ENCODE measurements around the gene ZNRF2.
"Not testable (repeated sequence)": the region's sequence is repeated elsewhere in the genome, so short reads cannot be mapped to it uniquely, and the experiment has no call there.

Gene ZNRF2

DNA sequence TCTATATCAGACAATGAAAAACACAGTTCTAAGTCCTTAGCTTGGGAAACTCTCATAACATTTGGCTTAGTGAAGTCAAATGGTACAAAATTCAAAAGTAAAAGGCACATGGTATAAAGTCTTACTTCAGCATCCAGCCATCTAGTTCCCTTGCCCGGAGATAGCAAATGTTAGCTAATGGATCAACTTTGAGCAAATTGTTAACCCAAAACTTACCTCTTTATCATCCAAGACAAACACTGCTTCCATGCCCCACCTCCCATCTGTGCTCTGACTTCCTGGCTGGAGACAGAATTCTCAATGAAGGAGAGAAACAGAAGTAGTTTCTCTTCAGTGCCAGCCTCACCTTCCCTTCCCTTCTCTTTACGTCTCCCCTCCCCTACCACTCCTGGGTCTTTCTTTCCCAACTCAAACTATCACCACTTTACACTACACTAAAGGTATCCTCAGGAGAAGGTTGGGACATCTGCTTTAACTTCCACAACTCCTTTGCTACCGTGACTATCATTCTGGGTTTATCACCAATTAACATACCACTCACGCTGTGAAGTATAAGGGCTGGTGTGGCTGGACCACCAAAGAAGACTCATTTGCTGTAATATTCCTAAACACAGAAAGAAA is 21.2 kb upstream of the ZNRF2 start:
- DNase-seq: no peak

DNA sequence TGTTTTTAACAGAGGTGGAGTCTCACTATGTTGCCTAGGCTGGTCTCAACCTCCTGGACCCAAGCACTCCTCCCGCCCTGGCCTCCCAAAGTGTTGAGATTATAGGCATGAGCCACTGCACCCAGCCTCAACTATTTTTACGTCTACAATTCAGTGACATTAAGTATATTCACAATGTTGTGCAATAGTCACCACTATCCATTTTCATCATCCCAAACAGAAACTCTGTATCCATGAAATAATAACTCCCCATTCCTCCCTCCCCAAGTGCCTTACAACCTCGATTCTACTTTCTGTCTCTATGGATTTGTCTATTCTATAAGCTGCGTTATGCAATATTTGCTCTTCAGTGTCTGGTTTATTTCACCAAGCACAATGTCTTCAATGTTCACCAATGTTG is 20.3 kb upstream of the ZNRF2 start:
- no peak for DNase-seq

DNA sequence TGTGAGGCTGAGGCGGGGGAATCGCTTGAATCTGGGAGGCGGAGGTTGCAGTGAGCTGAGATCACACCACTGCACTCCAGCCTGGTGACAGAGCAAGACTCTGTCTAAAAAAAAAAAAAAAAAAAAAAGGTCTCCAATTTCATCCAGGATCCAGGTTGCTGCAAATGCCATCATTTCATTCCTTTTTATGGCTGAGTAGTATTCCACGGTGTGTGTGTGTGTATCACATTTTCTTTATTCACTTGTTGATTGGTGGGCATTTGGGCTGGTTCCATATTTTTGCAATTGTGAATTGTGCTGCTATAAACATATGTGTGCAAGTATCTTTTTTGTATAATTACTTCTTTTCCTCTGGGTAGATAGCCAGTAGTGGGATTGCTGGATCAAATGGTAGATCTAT is 19.2 kb upstream of the ZNRF2 start:
- not testable (repeated sequence) for DNase-seq

DNA sequence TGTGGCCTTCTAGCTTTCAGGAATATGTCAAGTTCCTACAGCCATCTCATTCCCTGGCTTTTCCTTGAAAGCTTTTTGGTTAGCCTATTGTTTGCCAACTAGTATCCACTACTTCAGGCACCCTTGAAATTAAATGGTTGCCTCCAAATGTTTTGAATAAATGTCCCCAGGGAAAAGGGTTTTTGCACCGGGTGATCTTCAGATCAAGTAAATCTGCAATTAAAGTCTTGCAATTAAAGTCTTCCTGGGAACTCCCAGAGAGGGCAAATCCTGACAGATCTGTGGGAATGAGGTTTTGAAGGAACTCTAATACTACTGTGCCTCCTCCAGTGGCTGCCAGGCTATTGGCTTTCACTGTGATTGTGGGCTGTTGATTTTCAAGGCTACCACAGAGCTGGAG is 17.7 kb upstream of the ZNRF2 start:
- no peak for DNase-seq

DNA sequence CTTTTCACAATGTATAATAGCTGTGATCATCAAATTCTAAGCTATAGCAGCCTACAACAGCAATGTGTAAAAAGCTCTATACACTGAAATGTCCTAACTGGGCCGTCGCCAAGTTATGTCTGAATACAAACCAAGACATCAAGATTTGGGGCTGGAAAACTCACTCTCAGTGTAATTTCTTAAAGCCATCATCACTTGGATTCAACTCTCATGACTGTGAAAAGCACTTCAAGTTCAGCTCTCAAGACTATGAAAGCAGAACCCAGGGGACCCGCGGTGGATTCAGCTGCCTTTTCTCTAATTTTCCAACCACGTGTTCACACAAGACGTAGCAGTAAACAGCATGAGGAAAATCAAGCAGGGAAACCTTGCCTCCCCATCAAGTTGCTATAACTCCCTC is 15.8 kb upstream of the ZNRF2 start:
- DNase-seq: no peak

DNA sequence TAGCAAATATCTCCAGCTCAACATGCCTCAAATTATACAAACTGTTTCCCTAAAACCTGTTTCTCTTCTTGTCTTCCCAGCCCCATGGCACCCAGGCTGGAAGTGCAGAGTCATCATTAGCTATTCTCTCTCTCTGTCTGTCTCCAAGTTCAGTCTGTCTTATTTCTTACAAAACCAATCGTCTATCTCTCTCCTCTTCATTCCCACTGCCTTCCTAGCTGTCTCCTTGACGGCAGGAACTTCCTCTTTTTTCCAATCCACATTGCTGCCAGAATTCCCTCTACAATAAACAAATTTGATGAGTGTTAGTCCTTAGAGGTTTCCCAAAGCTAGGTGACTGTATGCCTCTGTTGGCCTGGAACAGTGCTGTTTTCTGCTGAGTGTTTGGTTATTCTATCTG is 14.9 kb upstream of the ZNRF2 start:
- DNase-seq: no peak

DNA sequence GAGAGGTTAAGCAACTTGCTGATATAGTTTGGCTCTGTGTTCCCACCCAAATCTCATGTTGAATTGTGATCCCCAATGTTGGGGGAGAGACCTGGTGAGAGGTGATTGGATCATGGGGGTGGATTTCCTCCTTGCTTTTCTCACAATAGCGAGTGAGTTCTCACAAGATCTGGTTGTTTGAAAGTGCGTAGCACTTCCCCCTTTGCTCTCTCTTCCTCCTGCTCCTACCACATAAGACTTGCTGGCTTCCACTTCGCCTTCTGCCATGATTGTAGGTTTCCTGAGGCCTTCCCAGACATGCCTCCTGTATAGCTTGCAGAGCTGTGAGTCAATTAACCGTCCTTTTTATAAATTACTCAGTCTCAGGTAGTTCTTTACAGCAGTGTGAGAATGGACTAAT is 13.5 kb upstream of the ZNRF2 start:
- no peak for DNase-seq

DNA sequence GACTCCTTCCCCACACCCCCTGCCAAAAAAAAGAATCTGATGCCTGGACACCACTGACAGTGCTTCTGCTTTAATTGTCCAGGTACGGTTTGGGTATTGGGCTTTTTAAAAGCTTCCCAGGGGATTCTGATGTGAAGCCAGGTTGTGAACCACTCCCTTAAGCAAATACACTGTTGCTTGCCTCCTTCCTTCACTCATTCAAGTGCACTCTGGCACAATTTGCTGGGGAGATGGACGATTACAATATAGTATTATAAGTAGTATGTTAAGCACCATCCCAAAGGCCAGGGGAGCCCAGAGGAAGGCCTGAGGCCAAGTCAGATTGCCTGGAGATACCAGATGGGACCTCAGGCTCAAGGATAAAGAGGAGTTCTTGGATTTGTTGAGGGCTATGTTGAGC is 12.3 kb upstream of the ZNRF2 start:
- DNase-seq: no peak

DNA sequence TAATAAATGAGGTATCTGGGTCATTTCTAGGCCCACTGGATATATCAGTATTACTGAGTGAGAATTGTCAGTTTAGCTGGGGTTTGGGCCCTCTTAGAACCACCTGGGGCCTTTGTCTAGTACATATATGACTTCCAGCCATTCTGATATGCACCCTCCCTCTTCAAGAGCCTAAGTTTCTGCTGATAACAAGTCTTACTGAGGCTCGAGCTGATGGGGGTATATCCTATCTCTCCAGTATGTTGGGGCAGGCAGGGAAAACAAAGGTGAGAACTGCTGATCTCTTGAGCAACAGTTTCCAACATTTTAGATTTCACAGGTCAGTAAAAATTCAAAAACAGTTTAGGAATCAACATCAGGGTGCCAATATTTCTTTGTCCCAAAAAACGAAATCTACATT is 10.8 kb upstream of the ZNRF2 start:
- no peak for DNase-seq

DNA sequence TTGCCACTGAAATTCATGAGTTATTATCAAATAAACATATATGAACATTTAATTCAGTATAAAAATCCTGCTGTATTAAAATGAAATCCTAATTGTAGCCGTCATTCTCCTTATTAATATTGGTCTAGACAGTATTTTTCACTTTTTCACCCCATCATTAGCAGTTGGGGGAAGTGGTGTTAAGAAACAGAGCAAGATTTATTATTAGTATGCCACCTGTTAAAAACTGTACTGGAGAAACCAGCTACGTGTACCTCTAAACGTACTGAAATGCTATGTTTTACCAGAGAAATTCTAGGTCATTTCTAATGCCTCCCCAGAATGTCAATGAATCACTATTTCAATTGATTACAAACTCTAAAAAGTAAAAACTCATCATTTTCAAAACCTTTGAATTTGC is 9.8 kb upstream of the ZNRF2 start:
- DNase-seq: no peak

DNA sequence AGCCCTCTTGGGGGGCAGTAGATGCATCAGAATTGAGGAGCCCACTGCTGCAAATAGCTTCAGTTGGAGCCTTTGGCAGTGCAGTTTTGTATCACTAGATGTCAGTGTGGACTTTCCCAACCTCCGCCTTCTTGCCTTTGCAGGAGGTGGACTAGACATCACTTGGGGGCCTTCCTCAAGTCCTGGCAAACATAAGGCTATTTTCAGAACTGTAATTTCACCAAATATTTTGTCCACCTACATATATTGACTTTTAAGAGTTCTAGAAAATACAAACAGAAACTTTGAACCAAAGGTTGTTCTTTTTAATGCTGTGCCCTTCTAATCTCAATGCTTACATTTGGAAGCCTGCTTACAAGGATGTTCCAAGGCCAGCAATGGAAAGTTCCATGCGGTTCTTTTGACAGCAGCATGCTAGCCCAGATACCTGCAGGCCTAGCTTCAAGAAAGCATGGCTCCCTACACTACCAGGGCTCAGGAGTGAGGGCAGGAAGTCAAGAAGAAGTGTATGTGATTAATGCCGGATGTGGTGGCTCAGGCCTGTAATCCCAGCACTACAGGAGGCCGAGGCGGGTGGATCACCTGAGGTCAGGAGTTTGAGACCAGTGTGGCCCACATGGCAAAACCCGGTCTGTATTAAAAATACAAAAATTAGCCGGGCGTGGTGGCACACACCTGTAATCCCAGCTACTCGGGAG is 8.0 kb upstream of the ZNRF2 start:
- peak; percentile 67 for DNase-seq

DNA sequence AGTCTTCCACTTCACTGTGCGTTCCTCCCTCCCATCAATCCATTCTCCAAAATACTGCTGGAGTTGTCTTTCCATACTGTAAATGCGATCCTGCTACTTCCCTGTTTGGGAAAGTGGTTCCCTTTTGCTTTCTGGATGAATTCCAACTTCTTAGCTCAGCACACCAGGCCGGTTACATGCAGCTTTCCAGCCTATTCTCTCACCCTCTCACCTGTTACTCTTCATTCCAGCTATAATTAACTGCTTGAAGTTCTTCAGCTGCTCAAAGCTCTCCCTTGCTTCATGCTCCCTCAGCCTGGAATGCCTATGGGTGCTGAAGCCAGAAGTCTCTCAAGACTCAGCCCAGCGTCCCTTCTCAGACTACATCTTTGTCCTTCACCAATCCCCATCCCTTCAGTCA is 6.0 kb upstream of the ZNRF2 start:
- no peak for DNase-seq

DNA sequence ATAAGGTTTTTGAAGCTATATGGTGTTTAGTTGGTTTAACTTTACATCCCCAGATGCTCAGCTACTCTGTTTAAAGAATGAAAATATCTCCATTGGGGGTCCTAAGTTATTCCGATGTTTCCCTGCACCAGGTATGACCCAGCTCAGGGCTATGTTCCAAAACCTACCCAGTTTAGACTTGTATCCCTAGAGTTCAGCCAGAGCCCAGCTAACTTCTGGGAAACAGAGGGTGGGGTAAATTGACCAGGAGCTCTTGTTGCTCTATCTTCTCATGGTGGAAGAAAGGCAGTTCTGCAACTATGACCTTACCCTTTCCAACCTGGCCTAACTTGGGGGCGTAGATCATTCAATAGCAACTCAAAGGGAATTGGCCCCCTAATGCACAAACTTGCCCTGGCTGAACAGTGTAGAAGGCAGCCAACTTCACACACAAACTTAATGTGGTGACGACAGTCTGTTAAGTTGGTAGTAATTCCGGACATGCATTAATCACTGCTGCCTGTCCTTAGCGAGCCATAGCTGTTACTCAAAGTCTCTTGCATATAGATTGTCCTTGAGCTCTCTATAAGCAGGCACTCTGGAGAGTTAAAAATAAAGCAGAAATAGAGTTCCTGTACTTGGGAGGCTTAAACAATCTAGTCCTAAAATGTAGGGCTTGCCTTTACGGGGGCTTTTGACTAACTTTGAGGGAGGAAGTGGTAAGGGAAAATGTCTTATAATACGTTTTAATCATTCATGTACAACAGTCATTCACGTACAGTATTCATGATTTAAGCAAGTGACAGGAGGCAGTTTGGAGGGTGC is 5.3 kb upstream of the ZNRF2 start:
- no peak for DNase-seq

DNA sequence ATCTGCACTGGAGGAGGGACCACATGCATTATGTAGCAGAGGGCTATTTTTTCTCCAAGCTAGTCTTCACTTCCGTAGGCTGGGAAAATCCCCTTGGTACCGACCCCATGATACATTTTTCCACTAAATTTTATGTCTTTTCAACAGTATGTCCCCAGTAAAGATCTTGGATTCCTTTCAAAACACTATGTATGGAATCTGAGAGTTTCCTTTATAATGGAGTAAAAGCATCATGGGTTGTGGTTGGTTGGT is 4.8 kb upstream of the ZNRF2 start:
- no peak for DNase-seq

DNA sequence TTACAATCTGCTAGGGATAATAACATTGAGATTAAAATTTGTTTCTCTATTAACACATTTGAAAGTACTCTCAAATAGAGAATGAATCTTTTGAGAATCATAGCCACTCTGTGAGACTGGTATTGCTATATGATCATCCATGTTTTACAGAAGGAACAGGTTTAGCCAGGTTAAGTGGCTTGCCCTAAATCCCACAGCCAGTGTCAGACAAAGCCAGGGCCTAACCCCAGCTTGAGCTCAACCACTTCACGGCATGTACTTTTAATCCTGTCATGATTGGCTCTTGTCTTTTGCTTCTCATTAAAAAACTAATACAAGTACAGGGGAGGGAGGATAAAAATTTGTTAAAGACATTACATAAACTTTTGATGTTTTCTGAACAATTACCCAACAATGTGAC is 3.8 kb upstream of the ZNRF2 start:
- DNase-seq: no peak

DNA sequence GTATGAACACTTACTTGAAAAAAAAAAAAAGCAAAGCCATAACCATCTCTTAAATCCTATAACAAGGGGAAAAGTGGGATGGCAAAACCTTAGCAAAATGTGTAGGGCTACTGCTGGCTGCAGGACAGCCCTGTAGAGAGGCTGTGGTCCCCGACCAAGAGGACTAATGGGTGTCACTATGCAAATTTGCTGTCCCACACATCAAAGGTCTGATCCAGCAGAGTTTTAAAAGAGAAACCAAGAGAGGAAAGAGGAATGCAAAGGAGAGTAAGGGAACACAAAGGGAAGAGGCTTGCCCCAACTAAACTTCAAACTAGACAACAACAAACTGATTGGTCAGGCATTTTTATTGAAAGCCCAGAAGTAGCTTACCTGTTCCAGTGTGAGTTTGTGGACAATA is 3.1 kb upstream of the ZNRF2 start:
- no peak for DNase-seq

DNA sequence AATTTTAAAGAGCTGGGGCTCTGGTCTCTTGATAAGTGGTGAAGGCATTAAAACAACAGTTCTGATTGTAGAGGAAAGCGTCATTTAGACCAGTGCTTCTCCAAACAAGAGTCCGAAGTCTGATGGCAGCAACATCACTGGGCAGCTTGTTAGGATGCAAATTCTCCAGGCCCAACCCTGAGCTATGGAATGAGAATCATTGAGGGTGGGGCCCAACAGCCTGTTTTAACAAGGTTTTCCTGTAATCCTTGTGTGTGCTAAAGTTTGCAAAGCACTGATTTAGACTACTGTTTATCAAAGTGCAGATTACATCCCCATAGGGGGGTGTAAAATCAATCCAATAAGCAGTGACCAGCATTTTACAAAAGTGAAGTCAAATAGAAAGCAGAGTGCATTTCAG is 2.6 kb upstream of the ZNRF2 start:
- DNase-seq: no peak

DNA sequence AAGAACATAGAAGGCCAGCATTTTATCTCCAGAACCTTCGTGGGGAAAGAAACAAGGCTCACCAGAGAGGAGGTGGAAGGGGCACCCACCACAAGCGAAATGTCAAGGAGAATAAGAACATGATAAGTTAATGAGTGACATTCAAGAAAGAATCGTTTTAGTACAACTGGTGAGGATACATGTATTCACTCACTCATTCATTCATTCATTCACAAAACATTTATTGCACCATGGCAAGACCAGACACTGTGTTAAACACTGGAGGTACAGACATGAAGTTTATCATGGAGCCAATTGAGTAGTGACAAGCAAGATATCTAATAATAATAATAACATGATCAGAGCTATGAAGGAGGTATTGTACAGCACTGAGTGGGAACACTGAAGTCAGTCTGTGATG is 1.7 kb upstream of the ZNRF2 start:
- no peak for DNase-seq

DNA sequence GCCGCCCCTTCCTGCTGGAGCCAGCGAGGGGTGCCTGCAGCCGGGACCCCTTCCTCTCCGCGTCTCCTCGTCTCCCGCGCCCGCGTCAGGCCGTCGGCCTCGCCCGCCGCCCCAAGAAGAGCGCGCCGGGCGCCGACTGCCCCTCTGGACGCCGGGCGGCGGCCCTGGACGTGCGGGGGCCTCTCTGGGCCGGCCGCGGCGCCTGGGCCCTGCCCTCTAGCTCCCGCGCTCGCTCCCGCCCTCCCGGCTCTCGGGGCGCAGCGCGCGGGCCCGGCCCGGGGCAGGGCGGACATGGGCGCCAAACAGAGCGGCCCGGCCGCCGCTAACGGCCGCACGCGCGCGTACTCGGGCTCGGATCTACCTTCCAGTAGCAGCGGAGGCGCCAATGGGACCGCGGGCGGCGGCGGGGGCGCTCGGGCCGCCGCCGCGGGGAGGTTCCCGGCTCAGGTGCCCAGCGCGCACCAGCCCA is 704 bp downstream of the ZNRF2 start:
- peak; percentile 79 for DNase-seq

DNA sequence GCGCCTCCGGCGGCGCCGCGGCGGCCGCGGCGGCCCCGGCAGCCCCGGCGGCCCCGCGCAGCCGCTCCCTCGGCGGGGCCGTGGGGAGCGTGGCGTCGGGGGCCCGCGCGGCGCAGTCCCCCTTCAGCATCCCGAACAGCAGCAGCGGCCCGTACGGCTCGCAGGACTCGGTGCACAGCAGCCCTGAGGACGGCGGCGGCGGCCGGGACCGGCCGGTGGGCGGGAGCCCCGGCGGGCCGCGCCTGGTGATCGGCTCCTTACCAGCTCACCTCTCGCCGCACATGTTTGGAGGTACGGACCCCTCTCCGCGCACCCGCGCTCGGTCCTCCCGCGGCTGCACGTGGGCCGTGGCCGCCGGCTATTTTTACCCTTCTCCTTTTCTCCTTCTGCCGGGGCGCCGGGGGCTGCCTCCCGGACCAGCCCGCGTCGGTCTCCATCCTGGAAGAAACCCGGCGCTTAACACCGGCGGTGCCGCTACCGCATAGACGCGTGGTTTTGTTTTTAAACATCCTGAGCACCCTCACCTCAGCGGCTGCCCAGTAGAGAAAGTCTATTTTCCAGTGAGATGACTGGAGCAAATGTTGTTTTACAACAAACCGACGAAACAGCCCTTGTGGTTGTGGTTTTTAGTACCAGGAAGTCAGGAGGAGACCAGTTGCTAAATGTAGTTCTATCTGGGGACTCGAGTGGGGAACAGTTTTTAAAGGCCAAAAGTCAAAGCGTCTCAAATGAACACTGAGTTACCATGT is 1.3 kb downstream of the ZNRF2 start:
- DNase-seq: peak; percentile 83

DNA sequence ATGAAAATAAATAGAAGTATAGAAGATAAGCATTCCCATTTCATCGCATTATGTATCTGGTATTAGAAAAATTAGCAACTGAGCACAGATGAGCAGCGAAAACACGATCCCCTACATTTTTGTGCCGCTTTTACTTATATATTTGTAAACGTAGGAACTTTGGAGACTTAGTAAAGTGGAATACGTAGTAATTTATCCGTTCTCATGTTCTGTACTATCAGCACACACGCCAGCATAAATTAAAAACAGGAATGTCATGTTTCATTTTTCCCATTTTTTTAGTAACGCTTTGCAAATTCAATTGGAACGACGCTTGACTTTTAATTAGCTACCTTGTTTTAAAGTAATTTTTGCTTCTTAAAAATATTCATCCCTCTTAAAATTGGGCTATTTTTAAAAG is 2.4 kb downstream of the ZNRF2 start:
- no peak for DNase-seq

DNA sequence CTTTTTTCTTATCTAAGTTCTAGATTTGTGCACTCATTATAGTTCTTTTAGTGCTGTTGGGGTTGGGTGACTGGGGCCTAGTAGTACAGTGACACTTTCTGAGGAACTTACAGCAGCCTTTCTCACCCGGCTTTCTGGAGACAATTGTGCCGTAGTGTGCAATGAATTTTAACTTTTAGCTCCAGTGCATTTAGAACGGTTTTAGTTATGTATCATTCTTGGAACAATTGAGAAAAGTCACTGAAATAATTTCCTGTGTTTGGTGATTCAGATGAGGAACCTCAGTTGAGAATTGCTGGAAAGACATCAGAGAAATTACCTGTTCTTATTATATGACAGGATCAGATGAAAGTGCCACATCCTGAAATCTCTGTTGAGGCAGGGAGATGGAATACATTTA is 3.2 kb downstream of the ZNRF2 start:
- DNase-seq: not testable (repeated sequence)

DNA sequence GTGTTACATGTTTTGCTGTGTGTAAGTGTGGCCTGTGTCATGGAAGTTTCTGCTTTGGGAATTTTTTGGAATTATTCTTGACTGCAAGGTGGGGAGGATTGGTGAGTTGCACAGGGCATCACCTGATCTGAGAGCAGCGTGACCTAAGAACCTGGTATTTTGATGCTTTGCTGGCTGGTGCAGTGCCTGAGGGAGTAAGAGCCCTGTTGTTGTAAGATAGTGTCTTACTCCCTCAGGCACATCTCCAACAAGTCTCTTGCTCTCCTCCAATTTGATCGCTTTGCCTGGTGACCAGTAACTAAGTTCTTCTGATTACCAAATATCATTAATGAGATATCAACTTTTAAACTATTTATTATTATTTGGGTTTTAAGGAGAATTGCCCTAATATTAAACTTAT is 5.2 kb downstream of the ZNRF2 start:
- not testable (repeated sequence) for DNase-seq

DNA sequence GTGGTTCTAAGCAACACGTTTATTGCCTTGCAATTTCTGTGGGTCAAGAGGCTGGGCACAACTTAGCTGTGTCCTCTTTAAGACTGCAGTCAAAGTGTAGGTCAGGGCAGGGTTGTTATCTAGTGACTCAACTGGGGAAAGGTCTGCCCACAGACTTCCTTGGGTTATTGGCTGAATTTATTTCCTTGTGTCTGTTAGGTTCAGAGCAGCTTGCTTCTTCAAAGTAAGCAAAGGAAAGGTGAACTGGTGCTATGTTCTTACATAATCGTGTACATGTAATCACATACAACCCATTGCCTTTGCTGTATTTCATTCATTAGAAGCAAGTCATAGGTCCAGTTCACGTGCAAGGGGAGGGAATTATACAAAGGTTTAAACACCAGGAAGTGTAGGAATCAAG is 5.9 kb downstream of the ZNRF2 start:
- not testable (repeated sequence) for DNase-seq

All from activated CD8-positive, alpha-beta memory T cell treated with anti-CD3 and anti-CD28 coated beads for 24 hours (primary cell).